K562 (cell line): ENCODE measurements around the gene UBE2M. TPM values are rescaled to one million over a fixed set of nuclear protein-coding genes. Genes with fewer than 3 reads are reported as not detected.

ENCODE experiments used
- ASH1L ChIP-seq: fragments of 450-650 bp; IDR thresholded peaks from 2 replicates; pipeline ENCODE4 v1.6.1; 2018; ENCODE audit warnings: borderline replicate concordance, mild to moderate bottlenecking, low read depth; ENCODE audit not compliant: partially characterized antibody
- GTF2E2 ChIP-seq: fragments of 200-800 bp; sonication (Bioruptor generic); IDR thresholded peaks from 2 replicates; pipeline ENCODE4 v1.6.1; 2016; ENCODE audit warnings: missing genetic modification characterization, missing compliant biosample characterization
- POLR3A ChIP-seq: IDR thresholded peaks from 2 replicates; pipeline ENCODE4 v1.6.1; 2011; ENCODE audit warnings: borderline replicate concordance, mild to moderate bottlenecking, moderate library complexity; ENCODE audit not compliant: insufficient read length, insufficient read depth; ENCODE audit errors: extremely low read depth
- SMAD1 ChIP-seq: fragments of 150-350 bp; IDR thresholded peaks from 2 replicates; pipeline ENCODE4 v1.6.1; 2014; ENCODE audit warnings: low read length, low read depth; ENCODE audit not compliant: partially characterized antibody
- TBL1XR1 ChIP-seq, 2 experiments: IDR thresholded peaks; 2 replicates each; pipeline ENCODE4 v1.6.1; 2012; ENCODE audit warnings: improper control_type of control experiment in 2 of 2, low read length in 2 of 2, mild to moderate bottlenecking in 1 of 2
- ZFP1 ChIP-seq: fragments of 450-650 bp; formaldehyde crosslinking; IDR thresholded peaks from 2 replicates; pipeline ENCODE4 v1.4.0; 2020; ENCODE audit warnings: mild to moderate bottlenecking, mixed read lengths
- ZNF217 ChIP-seq: sonication (generic); formaldehyde crosslinking; IDR thresholded peaks from 2 replicates; pipeline ENCODE4 v1.8.0; 2022; ENCODE audit warnings: mild to moderate bottlenecking, missing genetic modification reagents
- ZNF274 ChIP-seq: IDR thresholded peaks from 2 replicates; pipeline ENCODE4 v1.6.1; 2011; ENCODE audit warnings: low read depth, mild to moderate bottlenecking, low read length, moderate library complexity, borderline replicate concordance
- ZNF311 ChIP-seq: fragments of 250-450 bp; sonication (Bioruptor Pico); IDR thresholded peaks from 2 replicates; pipeline ENCODE4 v1.4.0; 2020; ENCODE audit warnings: mild to moderate bottlenecking, moderate library complexity
- ZNF699 ChIP-seq: fragments of 250-450 bp; sonication (Bioruptor Pico); IDR thresholded peaks from 2 replicates; pipeline ENCODE4 v1.8.0; 2021; ENCODE audit warnings: mild to moderate bottlenecking, moderate library complexity; ENCODE audit not compliant: insufficient replicate concordance
- polyA plus RNA-seq, 8 experiments: library from polyadenylated mRNA; depleted of rRNA in 4 of 8; stranded (reverse) in 5 of 8; unstranded in 3 of 8; fragments of >200 nt; fragmentation: Nextera tagmentation in 2 of 8; fragmentation: Illumina TruSeq in 1 of 8; extraction: Ambion mirVana in 2 of 8; extraction: Trizol in 1 of 8; gene quantifications; 2 replicates each; pipeline versions ENCODE4 v1.2.1 to v1.2.3, GENCODE V29; 2011 to 2014; ENCODE audit warnings: inconsistent platforms in 1 of 8, missing spikeins in 1 of 8
- total RNA-seq, 7 experiments: library from RNA; depleted of rRNA in 6 of 7; stranded (reverse); fragments of >200 nt in 6 of 7; fragmentation: Illumina TruSeq in 2 of 7; extraction: Trizol in 2 of 7; gene quantifications; 2 replicates each; pipeline versions ENCODE4 v1.2.1 to v1.2.3, GENCODE V29; 2011 to 2021; ENCODE audit warnings: low replicate concordance in 1 of 7
- TF ChIP-seq, protein P1 (sequence below): fragments of 450-650 bp; IDR thresholded peaks from 2 replicates; pipeline ENCODE4 v1.6.1; 2017; ENCODE audit warnings: antibody characterized with exemption
- TF ChIP-seq, protein P2 (sequence below): sonication (generic); formaldehyde crosslinking; IDR thresholded peaks from 2 replicates; pipeline ENCODE4 v1.8.1; 2022; ENCODE audit warnings: missing genetic modification reagents
- TF ChIP-seq, protein P3 (sequence below), 3 experiments: fragments of 200-800 bp in 1 of 3; fragments of 250-450 bp in 1 of 3; fragments of 450-650 bp in 1 of 3; sonication (Bioruptor Pico) in 1 of 3; sonication (Bioruptor generic) in 1 of 3; formaldehyde crosslinking in 1 of 3; IDR thresholded peaks; 2 replicates each; pipeline versions ENCODE4 v1.6.1 to v1.8.0; 2016 to 2022; ENCODE audit warnings: mild to moderate bottlenecking in 2 of 3, missing genetic modification characterization in 2 of 3, missing compliant biosample characterization in 1 of 3, moderate library complexity in 1 of 3
- TF ChIP-seq, protein P4 (sequence below): fragments of 150-350 bp; IDR thresholded peaks from 2 replicates; pipeline ENCODE4 v1.6.1; 2014; ENCODE audit warnings: low read depth, mild to moderate bottlenecking, low read length, borderline replicate concordance

UBE2M gene
- total and polyA plus RNA-seq, 9 of the 15 experiments (the other 6 are each of a cell fraction or from before 2014, with no cell fraction given) = 0.92 to 163 (median 85.7) TPM

DNA sequence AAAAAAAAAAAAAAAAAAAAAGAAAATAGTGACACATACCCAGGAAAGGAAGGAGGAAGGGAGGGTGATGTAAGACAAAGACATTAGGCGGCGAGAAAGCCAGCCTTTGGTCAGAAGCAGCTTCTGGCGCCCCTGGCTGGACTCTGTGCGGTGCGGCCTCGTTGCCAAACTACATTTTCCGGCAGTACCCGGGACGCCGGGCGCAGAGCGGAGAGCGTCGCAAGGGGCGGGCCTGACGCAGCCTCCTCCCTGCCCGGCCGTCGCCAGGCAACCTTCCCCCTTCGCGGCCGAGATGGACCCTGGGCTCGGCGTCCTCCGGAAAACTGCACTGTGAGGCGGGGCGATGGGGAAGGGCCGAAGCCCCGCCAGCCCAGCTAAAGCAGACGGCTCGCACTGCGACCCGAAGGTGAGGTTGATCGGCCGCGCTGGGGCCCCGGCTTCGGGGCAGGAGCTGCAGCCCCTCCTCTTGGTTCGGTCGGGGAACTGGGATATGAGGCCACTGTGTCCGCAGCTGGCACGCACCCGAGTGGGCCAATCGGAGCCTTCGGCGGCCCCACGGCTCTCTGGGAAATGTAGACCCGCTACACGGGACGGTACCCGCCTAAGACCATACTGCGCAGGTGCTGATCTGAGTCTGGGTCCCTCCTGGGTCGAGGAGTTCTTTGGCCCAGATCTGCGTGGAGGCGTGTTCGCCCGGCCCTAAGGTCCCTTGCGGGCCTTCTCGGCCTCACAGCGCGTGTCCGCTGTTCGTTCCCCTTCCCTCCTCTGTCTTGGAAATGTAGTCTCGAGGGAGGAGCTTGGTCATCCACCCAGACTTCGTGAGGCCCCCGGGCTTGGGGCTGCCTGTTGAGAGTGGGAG, 17.0 kb upstream of the UBE2M start (continued):
- TF ChIP-seq, protein P1, sequence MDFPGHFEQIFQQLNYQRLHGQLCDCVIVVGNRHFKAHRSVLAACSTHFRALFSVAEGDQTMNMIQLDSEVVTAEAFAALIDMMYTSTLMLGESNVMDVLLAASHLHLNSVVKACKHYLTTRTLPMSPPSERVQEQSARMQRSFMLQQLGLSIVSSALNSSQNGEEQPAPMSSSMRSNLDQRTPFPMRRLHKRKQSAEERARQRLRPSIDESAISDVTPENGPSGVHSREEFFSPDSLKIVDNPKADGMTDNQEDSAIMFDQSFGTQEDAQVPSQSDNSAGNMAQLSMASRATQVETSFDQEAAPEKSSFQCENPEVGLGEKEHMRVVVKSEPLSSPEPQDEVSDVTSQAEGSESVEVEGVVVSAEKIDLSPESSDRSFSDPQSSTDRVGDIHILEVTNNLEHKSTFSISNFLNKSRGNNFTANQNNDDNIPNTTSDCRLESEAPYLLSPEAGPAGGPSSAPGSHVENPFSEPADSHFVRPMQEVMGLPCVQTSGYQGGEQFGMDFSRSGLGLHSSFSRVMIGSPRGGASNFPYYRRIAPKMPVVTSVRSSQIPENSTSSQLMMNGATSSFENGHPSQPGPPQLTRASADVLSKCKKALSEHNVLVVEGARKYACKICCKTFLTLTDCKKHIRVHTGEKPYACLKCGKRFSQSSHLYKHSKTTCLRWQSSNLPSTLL = no peak
- TF ChIP-seq ASH1L (no peak), GTF2E2 (tag) (no peak), POLR3A (no peak), TBL1XR1 (IDR thresholded peaks at IDR 0.05; ENCODE audit: low read length in 2 of 2) (no peak), ZFP1 (CRISPR knock-in tag) (no peak), SMAD1 (peak; percentile 24), ZNF311 (no peak), ZNF217 (no peak), ZNF699 (CRISPR knock-in tag) (no peak), ZNF274 (no peak)
- TF ChIP-seq, protein P2, sequence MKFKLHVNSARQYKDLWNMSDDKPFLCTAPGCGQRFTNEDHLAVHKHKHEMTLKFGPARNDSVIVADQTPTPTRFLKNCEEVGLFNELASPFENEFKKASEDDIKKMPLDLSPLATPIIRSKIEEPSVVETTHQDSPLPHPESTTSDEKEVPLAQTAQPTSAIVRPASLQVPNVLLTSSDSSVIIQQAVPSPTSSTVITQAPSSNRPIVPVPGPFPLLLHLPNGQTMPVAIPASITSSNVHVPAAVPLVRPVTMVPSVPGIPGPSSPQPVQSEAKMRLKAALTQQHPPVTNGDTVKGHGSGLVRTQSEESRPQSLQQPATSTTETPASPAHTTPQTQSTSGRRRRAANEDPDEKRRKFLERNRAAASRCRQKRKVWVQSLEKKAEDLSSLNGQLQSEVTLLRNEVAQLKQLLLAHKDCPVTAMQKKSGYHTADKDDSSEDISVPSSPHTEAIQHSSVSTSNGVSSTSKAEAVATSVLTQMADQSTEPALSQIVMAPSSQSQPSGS = no peak
- TF ChIP-seq, protein P3, sequence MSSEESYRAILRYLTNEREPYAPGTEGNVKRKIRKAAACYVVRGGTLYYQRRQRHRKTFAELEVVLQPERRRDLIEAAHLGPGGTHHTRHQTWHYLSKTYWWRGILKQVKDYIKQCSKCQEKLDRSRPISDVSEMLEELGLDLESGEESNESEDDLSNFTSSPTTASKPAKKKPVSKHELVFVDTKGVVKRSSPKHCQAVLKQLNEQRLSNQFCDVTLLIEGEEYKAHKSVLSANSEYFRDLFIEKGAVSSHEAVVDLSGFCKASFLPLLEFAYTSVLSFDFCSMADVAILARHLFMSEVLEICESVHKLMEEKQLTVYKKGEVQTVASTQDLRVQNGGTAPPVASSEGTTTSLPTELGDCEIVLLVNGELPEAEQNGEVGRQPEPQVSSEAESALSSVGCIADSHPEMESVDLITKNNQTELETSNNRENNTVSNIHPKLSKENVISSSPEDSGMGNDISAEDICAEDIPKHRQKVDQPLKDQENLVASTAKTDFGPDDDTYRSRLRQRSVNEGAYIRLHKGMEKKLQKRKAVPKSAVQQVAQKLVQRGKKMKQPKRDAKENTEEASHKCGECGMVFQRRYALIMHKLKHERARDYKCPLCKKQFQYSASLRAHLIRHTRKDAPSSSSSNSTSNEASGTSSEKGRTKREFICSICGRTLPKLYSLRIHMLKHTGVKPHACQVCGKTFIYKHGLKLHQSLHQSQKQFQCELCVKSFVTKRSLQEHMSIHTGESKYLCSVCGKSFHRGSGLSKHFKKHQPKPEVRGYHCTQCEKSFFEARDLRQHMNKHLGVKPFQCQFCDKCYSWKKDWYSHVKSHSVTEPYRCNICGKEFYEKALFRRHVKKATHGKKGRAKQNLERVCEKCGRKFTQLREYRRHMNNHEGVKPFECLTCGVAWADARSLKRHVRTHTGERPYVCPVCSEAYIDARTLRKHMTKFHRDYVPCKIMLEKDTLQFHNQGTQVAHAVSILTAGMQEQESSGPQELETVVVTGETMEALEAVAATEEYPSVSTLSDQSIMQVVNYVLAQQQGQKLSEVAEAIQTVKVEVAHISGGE (CRISPR knock-in tag; IDR thresholded peaks at IDR 0.05) = peak in 1 of 3 experiments; percentile 69; a peak in 2 of 6 replicates
- TF ChIP-seq, protein P4, sequence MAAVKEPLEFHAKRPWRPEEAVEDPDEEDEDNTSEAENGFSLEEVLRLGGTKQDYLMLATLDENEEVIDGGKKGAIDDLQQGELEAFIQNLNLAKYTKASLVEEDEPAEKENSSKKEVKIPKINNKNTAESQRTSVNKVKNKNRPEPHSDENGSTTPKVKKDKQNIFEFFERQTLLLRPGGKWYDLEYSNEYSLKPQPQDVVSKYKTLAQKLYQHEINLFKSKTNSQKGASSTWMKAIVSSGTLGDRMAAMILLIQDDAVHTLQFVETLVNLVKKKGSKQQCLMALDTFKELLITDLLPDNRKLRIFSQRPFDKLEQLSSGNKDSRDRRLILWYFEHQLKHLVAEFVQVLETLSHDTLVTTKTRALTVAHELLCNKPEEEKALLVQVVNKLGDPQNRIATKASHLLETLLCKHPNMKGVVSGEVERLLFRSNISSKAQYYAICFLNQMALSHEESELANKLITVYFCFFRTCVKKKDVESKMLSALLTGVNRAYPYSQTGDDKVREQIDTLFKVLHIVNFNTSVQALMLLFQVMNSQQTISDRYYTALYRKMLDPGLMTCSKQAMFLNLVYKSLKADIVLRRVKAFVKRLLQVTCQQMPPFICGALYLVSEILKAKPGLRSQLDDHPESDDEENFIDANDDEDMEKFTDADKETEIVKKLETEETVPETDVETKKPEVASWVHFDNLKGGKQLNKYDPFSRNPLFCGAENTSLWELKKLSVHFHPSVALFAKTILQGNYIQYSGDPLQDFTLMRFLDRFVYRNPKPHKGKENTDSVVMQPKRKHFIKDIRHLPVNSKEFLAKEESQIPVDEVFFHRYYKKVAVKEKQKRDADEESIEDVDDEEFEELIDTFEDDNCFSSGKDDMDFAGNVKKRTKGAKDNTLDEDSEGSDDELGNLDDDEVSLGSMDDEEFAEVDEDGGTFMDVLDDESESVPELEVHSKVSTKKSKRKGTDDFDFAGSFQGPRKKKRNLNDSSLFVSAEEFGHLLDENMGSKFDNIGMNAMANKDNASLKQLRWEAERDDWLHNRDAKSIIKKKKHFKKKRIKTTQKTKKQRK = no peak
